H1 (cell line): ENCODE measurements around the gene NEK4. TPM values are rescaled to one million over a fixed set of nuclear protein-coding genes. Genes with fewer than 3 reads are reported as not detected.

Experiments used
- CTCF ChIA-PET: fragments of 300-600 bp; sonication (Branson Sonifier 250); formaldehyde crosslinking; loops from one replicate; lab custom pipeline; 2021; ENCODE audit not compliant: partially characterized antibody; lab: Charles Lee
- POLR2A ChIA-PET: fragments of 300-600 bp; sonication (Branson Sonifier 250); formaldehyde crosslinking; loops from one replicate; lab custom pipeline; 2021; ENCODE audit warnings: inconsistent platforms; ENCODE audit not compliant: partially characterized antibody; lab: Charles Lee
- DNase-seq, 2 experiments: peaks; one replicate each; pipeline versions ENCODE4 v3.0.0 to v3.0.0-alpha.2; 2010 to 2022; ENCODE audit warnings: low spot score in 2 of 2, low read depth in 1 of 2, mixed read lengths in 1 of 2
- FAIRE-seq: peaks from 2 replicates; lab custom pipeline; 2011; peaks lifted over from hg19 to GRCh38; lab: Jason Lieb, UNC
- H2AFZ ChIP-seq: 2 replicates; pipeline ENCODE4 v1.8.1; 2012; ENCODE audit warnings: low read length, inconsistent platforms
- H2AK5ac ChIP-seq: 2 replicates; pipeline ENCODE4 v1.6.1; 2013; ENCODE audit warnings: low read depth, low read length
- H2BK120ac ChIP-seq: replicated peaks from 2 replicates; pipeline ENCODE3; 2013; ENCODE audit warnings: low read depth, low read length, inconsistent platforms
- H2BK12ac ChIP-seq: 2 replicates; pipeline ENCODE4 v1.6.1; 2013; ENCODE audit warnings: low read depth, low read length
- H2BK15ac ChIP-seq: 2 replicates; pipeline ENCODE4 v1.6.1; 2013; ENCODE audit warnings: low read length
- H2BK20ac ChIP-seq: 2 replicates; pipeline ENCODE4 v1.6.1; 2013; ENCODE audit warnings: low read length
- H2BK5ac ChIP-seq: 2 replicates; pipeline ENCODE4 v1.6.1; 2013; ENCODE audit warnings: low read depth, low read length
- H3K14ac ChIP-seq: 2 replicates; pipeline ENCODE4 v1.6.1; 2013; ENCODE audit warnings: inconsistent platforms; ENCODE audit not compliant: insufficient read length
- H3K18ac ChIP-seq: 2 replicates; pipeline ENCODE4 v1.6.1; 2013; ENCODE audit warnings: low read length; ENCODE audit errors: extremely low read depth
- H3K23ac ChIP-seq: 2 replicates; pipeline ENCODE4 v1.6.1; 2013; ENCODE audit warnings: inconsistent platforms; ENCODE audit not compliant: insufficient read length
- H3K23me2 ChIP-seq: 2 replicates; pipeline ENCODE4 v1.6.1; 2013; ENCODE audit warnings: low read depth, low read length
- H3K27ac ChIP-seq: 2 replicates; pipeline ENCODE4 v1.6.1; 2011; ENCODE audit warnings: low read depth, low read length, inconsistent platforms
- H3K27me3 ChIP-seq, 4 experiments: replicated peaks in 1 of 4; 1 replicate in 1 of 4; 2 replicates in 3 of 4; pipeline versions ENCODE4 v1.6.1 to v1.8.1; 2011 to 2013; ENCODE audit warnings: low read length in 3 of 4, mild to moderate bottlenecking in 3 of 4, inconsistent platforms in 2 of 4, mixed read lengths in 2 of 4, moderate library complexity in 1 of 4; ENCODE audit not compliant: control insufficient read depth in 3 of 4, insufficient read depth in 3 of 4; ENCODE audit errors: extremely low read depth in 1 of 4
- H3K36me3 ChIP-seq, 4 experiments: 2 replicates each; pipeline versions ENCODE4 v1.6.1 to v1.8.1; 2011 to 2013; ENCODE audit warnings: mild to moderate bottlenecking in 4 of 4, low read length in 3 of 4, moderate library complexity in 2 of 4, control low read depth in 1 of 4, inconsistent platforms in 1 of 4; ENCODE audit not compliant: insufficient read depth in 4 of 4, control insufficient read depth in 2 of 4
- H3K4ac ChIP-seq: replicated peaks from 2 replicates; pipeline ENCODE3; 2013; ENCODE audit warnings: low read length, low read depth, mixed read lengths, inconsistent platforms; ENCODE audit not compliant: insufficient read length
- H3K4me1 ChIP-seq, 4 experiments: replicated peaks in 1 of 4; 1 replicate in 1 of 4; 2 replicates in 3 of 4; pipeline versions ENCODE4 v1.6.1 to v1.8.1; 2011 to 2013; ENCODE audit warnings: low read length in 3 of 4, inconsistent platforms in 2 of 4, mixed read lengths in 1 of 4; ENCODE audit not compliant: insufficient read depth in 4 of 4, control insufficient read depth in 3 of 4
- H3K4me2 ChIP-seq, 2 experiments: 2 replicates each; pipeline versions ENCODE4 v1.6.1 to v1.8.1; 2011 to 2013; ENCODE audit warnings: low read depth in 2 of 2, low read length in 2 of 2, control low read depth in 1 of 2, inconsistent platforms in 1 of 2, mild to moderate bottlenecking in 1 of 2; ENCODE audit not compliant: insufficient read depth in 1 of 2
- H3K4me3 ChIP-seq, 4 experiments: fragments of 200-600, 300-600 bp in 1 of 4; sonication (generic), shearing (Covaris generic), sonication (Bioruptor Twin) in 1 of 4; 2 replicates each; pipeline versions ENCODE4 v1.5.1 to v1.8.1; 2011 to 2016; ENCODE audit warnings: low read length in 4 of 4, low read depth in 3 of 4, control low read depth in 2 of 4, inconsistent platforms in 2 of 4, mild to moderate bottlenecking in 2 of 4, mixed read lengths in 1 of 4, moderate library complexity in 1 of 4; ENCODE audit not compliant: insufficient read depth in 2 of 4; ENCODE audit errors: extremely low read depth in 1 of 4
- H3K56ac ChIP-seq: replicated peaks from 2 replicates; pipeline ENCODE3; 2013; ENCODE audit warnings: low read depth, mild to moderate bottlenecking, mixed read lengths, low read length, inconsistent platforms; ENCODE audit not compliant: insufficient read length
- H3K79me1 ChIP-seq: 2 replicates; pipeline ENCODE4 v1.6.1; 2013; ENCODE audit warnings: low read depth, low read length, control low read depth
- H3K79me2 ChIP-seq, 2 experiments: 2 replicates each; pipeline versions ENCODE4 v1.6.1 to v1.8.1; 2012 to 2013; ENCODE audit warnings: low read length in 2 of 2, mild to moderate bottlenecking in 2 of 2, inconsistent platforms in 1 of 2; ENCODE audit not compliant: insufficient read depth in 2 of 2, control insufficient read depth in 1 of 2
- H3K9ac ChIP-seq, 4 experiments: replicated peaks in 1 of 4; 1 replicate in 1 of 4; 2 replicates in 3 of 4; pipeline versions ENCODE4 v1.6.1 to v1.8.1; 2011 to 2013; ENCODE audit warnings: low read depth in 3 of 4, low read length in 3 of 4, control low read depth in 2 of 4, mild to moderate bottlenecking in 2 of 4, moderate library complexity in 2 of 4, inconsistent platforms in 1 of 4; ENCODE audit errors: extremely low read depth in 1 of 4
- H3K9me3 ChIP-seq, 2 experiments: 2 replicates each; pipeline versions ENCODE4 v1.6.1 to v1.8.1; 2012 to 2013; ENCODE audit warnings: mild to moderate bottlenecking in 2 of 2, moderate library complexity in 2 of 2, control low read depth in 1 of 2, inconsistent platforms in 1 of 2, low read depth in 1 of 2, low read length in 1 of 2, mixed read lengths in 1 of 2; ENCODE audit not compliant: insufficient read depth in 2 of 2
- H4K20me1 ChIP-seq, 2 experiments: replicated peaks in 1 of 2; 2 replicates each; pipeline versions ENCODE3 to v1.8.1; 2011 to 2013; ENCODE audit warnings: inconsistent platforms in 2 of 2, low read length in 2 of 2, mild to moderate bottlenecking in 1 of 2; ENCODE audit not compliant: insufficient read depth in 2 of 2, control insufficient read depth in 1 of 2
- H4K5ac ChIP-seq: 2 replicates; pipeline ENCODE4 v1.6.1; 2013; ENCODE audit warnings: low read length, low read depth, mixed read lengths, inconsistent platforms; ENCODE audit not compliant: insufficient read length
- H4K8ac ChIP-seq: 2 replicates; pipeline ENCODE4 v1.8.0; 2013; ENCODE audit warnings: mild to moderate bottlenecking, moderate library complexity, low read length, inconsistent platforms; ENCODE audit not compliant: insufficient read depth; ENCODE audit errors: extremely low read depth
- H4K91ac ChIP-seq: replicated peaks from 2 replicates; pipeline ENCODE3; 2013; ENCODE audit warnings: low read length, mixed read lengths, inconsistent platforms; ENCODE audit not compliant: insufficient read length
- CBX5 ChIP-seq: fragments of 300-800, 300-1000 bp; sonication (generic); IDR thresholded peaks from 2 replicates; pipeline ENCODE4 v1.7.1; 2016; ENCODE audit warnings: antibody characterized with exemption, low read length, low read depth
- CEBPB ChIP-seq: IDR thresholded peaks from 2 replicates; pipeline ENCODE4 v1.6.1; 2012; ENCODE audit warnings: low read depth, low read length
- RBBP5 ChIP-seq: IDR thresholded peaks from 2 replicates; pipeline ENCODE4 v1.7.1; 2012; ENCODE audit warnings: low read depth, mild to moderate bottlenecking, inconsistent platforms, low read length, moderate library complexity, borderline replicate concordance
- RXRA ChIP-seq: IDR thresholded peaks from 2 replicates; pipeline ENCODE4 v1.6.1; 2011; ENCODE audit warnings: low read depth, mild to moderate bottlenecking, low read length, moderate library complexity; ENCODE audit not compliant: insufficient read depth
- WGBS, 2 experiments: shearing (Covaris generic) in 1 of 2; methylation state at CpG; one replicate each; pipeline versions ENCODE4 v1.1.6 to v1.1.7; 2013 to 2015; ENCODE audit warnings: low lambda C conversion rate in 2 of 2, mixed read lengths in 2 of 2, inconsistent platforms in 1 of 2, low coverage in 1 of 2, missing lambda C conversion rate in 1 of 2; ENCODE audit not compliant: insufficient replicate concordance in 2 of 2, insufficient coverage in 1 of 2, insufficient read length in 1 of 2; ENCODE audit errors: extremely low coverage in 1 of 2, missing lambda C conversion rate in 1 of 2; 5-methylcytosine and 5-hydroxymethylcytosine counted together
- polyA plus RNA-seq, 7 experiments: library from polyadenylated mRNA; depleted of rRNA in 3 of 7; stranded (reverse) in 5 of 7; unstranded in 2 of 7; fragments of >200 nt in 5 of 7; fragments of 200-250 nt in 2 of 7; gene quantifications; 1 replicate in 5 of 7; 2 replicates in 1 of 7; 4 replicates in 1 of 7; pipeline versions ENCODE4 v1.2.1 to v1.2.3, GENCODE V29; 2011 to 2013; ENCODE audit warnings: missing spikeins in 2 of 7, mixed read lengths in 2 of 7
- total RNA-seq: library from RNA; stranded (reverse); fragmentation: NEBNext Ultra II Directional; extraction: Animal tissue kit (Norgen Biotek cat#: 25700); gene quantifications from 2 replicates; pipeline ENCODE4 v1.2.1, GENCODE V29; 2021
- TF ChIP-seq, protein P1 (sequence below): IDR thresholded peaks from 2 replicates; pipeline ENCODE4 v1.6.1; 2011; ENCODE audit warnings: low read length, improper control_type of control experiment

The NEK4 gene
- total and polyA plus RNA-seq, 2 of the 8 experiments (the other 6 are each of a cell fraction or from before 2014, with no cell fraction given), result 7.5 to 40.0 TPM

DNA sequence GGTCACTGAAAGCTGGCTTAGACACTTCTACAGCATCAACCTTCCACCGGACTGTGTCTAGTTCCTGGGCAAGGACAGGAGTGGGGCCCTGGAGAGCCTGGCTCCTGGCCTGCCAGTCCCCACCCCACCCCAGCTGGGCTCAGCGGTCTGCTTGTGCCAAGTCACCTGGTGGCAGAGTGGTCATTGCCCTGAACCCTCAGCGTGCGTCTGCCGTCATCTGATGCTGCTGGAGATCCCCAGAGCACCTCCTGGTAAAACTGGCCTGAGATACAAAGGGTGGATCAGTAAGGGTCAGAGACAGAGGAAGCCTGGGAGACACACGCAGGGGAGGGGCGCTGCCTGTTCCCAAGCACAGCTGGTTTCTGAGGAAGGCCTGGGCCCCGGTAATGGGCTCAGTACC is 43.1 kb upstream of the NEK4 start:
- Histone ChIP-seq H3K18ac (no peak overlapping the region), H3K9ac (no peak overlapping the region), H3K4me3 (no peak overlapping the region), H2BK5ac (no peak overlapping the region), H3K4ac (no peak overlapping the region), H3K36me3 (no peaks in the 10 kb centered on the region), H4K91ac (no peak overlapping the region), H4K8ac (no peak overlapping the region), H3K4me2 (no peak overlapping the region), H2BK120ac (no peak overlapping the region), H3K9me3 (no peaks in the 10 kb centered on the region), H3K79me1 (no peaks in the 10 kb centered on the region), H3K27ac (no peak overlapping the region), H2AFZ (no peak overlapping the region), H3K23me2 (peaks cover 5% of the 10 kb centered on the region; the same call in 1 of the 2 replicates), H3K56ac (no peak overlapping the region), H3K14ac (no peak overlapping the region), H2BK15ac (no peak overlapping the region), H3K4me1 (no peaks in the 10 kb centered on the region; a peak in 1 of 7 replicates), H3K23ac (no peak overlapping the region), H2AK5ac (no peak overlapping the region), H4K5ac (no peak overlapping the region), H3K79me2 (no peaks in the 10 kb centered on the region), H2BK12ac (no peak overlapping the region), H4K20me1 (no peaks in the 10 kb centered on the region), H3K27me3 (no peaks in the 10 kb centered on the region; a peak in 1 of 7 replicates), H2BK20ac (no peak overlapping the region)
- no peak for DNase-seq
- CTCF ChIA-PET, result interaction anchor here (1.1 to 7.5 kb wide), 4 partner anchors 13 to 36 kb away, joined by 3 to 86 read pairs (median 26); no protein-coding TSS in a partner anchor
- POLR2A ChIA-PET, result no interaction called here
- WGBS, 2 experiments, result 94% methylated on average over 7 of the region's 8 CpGs; no CpG with 5 or more reads in 1 of the 2 experiments
- FAIRE-seq, result no peak
- TF ChIP-seq RXRA, result no peak
- no peak for TF ChIP-seq RBBP5
- TF ChIP-seq, protein P1, sequence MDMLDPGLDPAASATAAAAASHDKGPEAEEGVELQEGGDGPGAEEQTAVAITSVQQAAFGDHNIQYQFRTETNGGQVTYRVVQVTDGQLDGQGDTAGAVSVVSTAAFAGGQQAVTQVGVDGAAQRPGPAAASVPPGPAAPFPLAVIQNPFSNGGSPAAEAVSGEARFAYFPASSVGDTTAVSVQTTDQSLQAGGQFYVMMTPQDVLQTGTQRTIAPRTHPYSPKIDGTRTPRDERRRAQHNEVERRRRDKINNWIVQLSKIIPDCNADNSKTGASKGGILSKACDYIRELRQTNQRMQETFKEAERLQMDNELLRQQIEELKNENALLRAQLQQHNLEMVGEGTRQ, result no peak
- no peak for TF ChIP-seq CBX5
- TF ChIP-seq CEBPB, result no peak
